MM.1S (cell line): ENCODE results near the gene SYNJ1.
"Not testable (repeated sequence)": the region's sequence is repeated elsewhere in the genome, so short reads cannot be mapped to it uniquely, and the experiment has no call there.

Experiments used
- DNase-seq: peaks from one replicate; pipeline ENCODE4 v3.0.0-alpha.2; 2015
- H2AFZ ChIP-seq: fragments of 300-600 bp; sonication (generic); 2 replicates; pipeline ENCODE4 v1.6.0; 2016; ENCODE audit warnings: antibody characterized with exemption, low read length
- H3F3A ChIP-seq: fragments of 300-600 bp; sonication (generic); 2 replicates; pipeline ENCODE4 v1.6.1; 2016; ENCODE audit warnings: mild to moderate bottlenecking, antibody characterized with exemption, low read length, moderate library complexity, mixed read lengths; ENCODE audit not compliant: insufficient read depth
- H3K27ac ChIP-seq: fragments of 300-600 bp; sonication (generic); 2 replicates; pipeline ENCODE4 v1.5.1; 2016; ENCODE audit warnings: mild to moderate bottlenecking, low read length
- H3K27me3 ChIP-seq: fragments of 300-600 bp; sonication (generic); replicated peaks from 2 replicates; pipeline ENCODE4 v1.6.0; 2016; ENCODE audit warnings: low read length; ENCODE audit not compliant: insufficient read depth
- H3K36me3 ChIP-seq: fragments of 300-600 bp; sonication (generic); replicated peaks from 2 replicates; pipeline ENCODE4 v1.6.1; 2016; ENCODE audit warnings: mild to moderate bottlenecking, low read length, mixed read lengths; ENCODE audit not compliant: insufficient read depth
- H3K4me1 ChIP-seq: fragments of 300-600 bp; sonication (generic); 2 replicates; pipeline ENCODE4 v1.6.1; 2016; ENCODE audit warnings: low read length, mixed read lengths
- H3K4me2 ChIP-seq: fragments of 300-600 bp; sonication (generic); 2 replicates; pipeline ENCODE4 v1.6.0; 2016; ENCODE audit warnings: low read depth, low read length
- H3K4me3 ChIP-seq: fragments of 300-600 bp; sonication (generic); 2 replicates; pipeline ENCODE4 v1.5.1; 2016; ENCODE audit warnings: low read length, mixed read lengths
- H3K79me2 ChIP-seq: fragments of 300-600 bp; sonication (generic); 2 replicates; pipeline ENCODE4 v1.6.1; 2016; ENCODE audit warnings: mixed run types, low read length, mixed read lengths
- H3K9ac ChIP-seq: fragments of 300-600 bp; sonication (generic); 2 replicates; pipeline ENCODE4 v1.6.1; 2016; ENCODE audit warnings: low read length, mixed read lengths
- H3K9me2 ChIP-seq: fragments of 300-600 bp; sonication (generic); replicated peaks from 2 replicates; pipeline ENCODE4 v1.6.1; 2016; ENCODE audit warnings: mild to moderate bottlenecking, low read length, mixed read lengths; ENCODE audit not compliant: insufficient read depth
- H3K9me3 ChIP-seq: fragments of 300-600 bp; sonication (generic); replicated peaks from 2 replicates; pipeline ENCODE4 v1.6.1; 2016; ENCODE audit warnings: mild to moderate bottlenecking, low read length, mixed read lengths; ENCODE audit not compliant: insufficient read depth
- H4K20me1 ChIP-seq: fragments of 300-600 bp; sonication (generic); 2 replicates; pipeline ENCODE4 v1.6.1; 2016; ENCODE audit warnings: mild to moderate bottlenecking, low read length, moderate library complexity, mixed read lengths; ENCODE audit not compliant: insufficient read depth
- CTCF ChIP-seq: fragments of 300-600 bp; sonication (generic); IDR thresholded peaks from 2 replicates; pipeline ENCODE4 v1.5.1; 2016; ENCODE audit warnings: antibody characterized with exemption, low read length, mixed read lengths
- EZH2 ChIP-seq: fragments of 300-600 bp; sonication (generic); optimal IDR thresholded peaks from 2 replicates; pipeline ENCODE3; 2017; ENCODE audit warnings: low read depth, mild to moderate bottlenecking, antibody characterized with exemption, low read length, mixed read lengths
- EZH2phosphoT487 ChIP-seq: fragments of 300-600 bp; sonication (generic); IDR thresholded peaks from 2 replicates; pipeline ENCODE4 v1.6.1; 2018; ENCODE audit warnings: antibody characterized with exemption, low read length

Gene SYNJ1

GRCh38 chr21:32645261-32646182, 82.3 kb downstream of the SYNJ1 start:
- Histone ChIP-seq H3F3A (peaks cover 5% of the 10 kb centered on the region), H3K27ac (no peak overlapping the region), H3K27me3 (no peaks in the 10 kb centered on the region), H3K4me3 (no peak overlapping the region), H3K36me3 (no peaks in the 10 kb centered on the region), H3K4me1 (peaks cover 7% of the 10 kb centered on the region), H3K4me2 (no peak overlapping the region), H3K9me3 (no peaks in the 10 kb centered on the region), H3K9me2 (no peaks in the 10 kb centered on the region), H3K9ac (no peak overlapping the region), H4K20me1 (no peaks in the 10 kb centered on the region), H2AFZ (no peak overlapping the region), H3K79me2 (no peaks in the 10 kb centered on the region)
- TF ChIP-seq CTCF (no peak), EZH2phosphoT487 (no peak), EZH2 (no peak)
- no peak for DNase-seq

- TF ChIP-seq EZH2phosphoT487 (no peak), EZH2 (no peak), CTCF (no peak)
- Histone ChIP-seq H3K4me1 (no peaks in the 10 kb centered on the region), H3K27me3 (no peaks in the 10 kb centered on the region), H3K9me2 (no peaks in the 10 kb centered on the region), H3K4me2 (no peak overlapping the region), H3K9me3 (no peaks in the 10 kb centered on the region), H3K27ac (no peak overlapping the region), H3K4me3 (no peak overlapping the region), H3F3A (no peaks in the 10 kb centered on the region), H3K36me3 (no peaks in the 10 kb centered on the region), H4K20me1 (no peaks in the 10 kb centered on the region), H2AFZ (no peak overlapping the region), H3K79me2 (no peaks in the 10 kb centered on the region), H3K9ac (no peak overlapping the region)
- no peak for DNase-seq
Observed at GRCh38 chr21:32641710-32642698, 85.8 kb downstream of the SYNJ1 start.

GRCh38 chr21:32626621-32627196, 101.1 kb downstream of the SYNJ1 start:
- Histone ChIP-seq H3K4me1 (peaks cover 21% of the 10 kb centered on the region), H2AFZ (no peak overlapping the region), H3K36me3 (no peaks in the 10 kb centered on the region), H3K4me2 (no peak overlapping the region), H3F3A (peaks cover 24% of the 10 kb centered on the region), H3K4me3 (no peak overlapping the region), H3K79me2 (no peaks in the 10 kb centered on the region), H3K9ac (no peak overlapping the region), H3K9me2 (no peaks in the 10 kb centered on the region), H3K9me3 (no peaks in the 10 kb centered on the region), H3K27me3 (no peaks in the 10 kb centered on the region), H3K27ac (no peak overlapping the region), H4K20me1 (no peaks in the 10 kb centered on the region)
- no peak for DNase-seq
- TF ChIP-seq CTCF = no peak
- no peak for TF ChIP-seq EZH2phosphoT487
- TF ChIP-seq EZH2 = no peak

GRCh38 chr21:32618218-32618617, 109.6 kb downstream of the SYNJ1 start:
- DNase-seq, H3K27me3 ChIP-seq, H3K9ac ChIP-seq, H3K36me3 ChIP-seq, H4K20me1 ChIP-seq, H3K9me2 ChIP-seq, H3K27ac ChIP-seq, H3K4me2 ChIP-seq, H3K4me3 ChIP-seq, H3F3A ChIP-seq, H3K9me3 ChIP-seq, H2AFZ ChIP-seq, H3K79me2 ChIP-seq: not testable (repeated sequence)
- peaks cover 12% of the 10 kb centered on the region; the same call in 1 of the 2 replicates for H3K4me1 ChIP-seq
